HEK293 (cell line): ENCODE measurements around the gene GNB1.

ENCODE experiments used
- CTCF ChIA-PET: fragments of 350-600 bp; formaldehyde crosslinking; extraction: SDS; loops from one replicate; lab custom pipeline; 2021; ENCODE audit warnings: antibody characterized with exemption; lab: Yijun Ruan, JAX
- POLR2A ChIA-PET: fragments of 300-600 bp; formaldehyde crosslinking; extraction: SDS; loops from one replicate; lab custom pipeline; 2020; ENCODE audit warnings: antibody characterized with exemption, inconsistent platforms; lab: Yijun Ruan, JAX
- H3K27ac ChIP-seq: fragments of 200-500 bp; sonication (Bioruptor generic); 2 replicates; pipeline ENCODE4 v1.5.1; 2014; ENCODE audit warnings: low read depth, low read length, control low read depth, inconsistent platforms; ENCODE audit errors: extremely low read depth
- H3K36me3 ChIP-seq, 2 experiments: fragments of 200-500 bp in 1 of 2; sonication (Bioruptor generic) in 1 of 2; 1 replicate in 1 of 2; 2 replicates in 1 of 2; pipeline ENCODE4 v1.5.1; 2014 to 2017; ENCODE audit warnings: inconsistent platforms in 2 of 2, low read length in 2 of 2; ENCODE audit not compliant: control insufficient read depth in 2 of 2, insufficient read depth in 1 of 2
- H3K4me1 ChIP-seq: fragments of 200-500 bp; sonication (Bioruptor generic); 2 replicates; pipeline ENCODE4 v1.5.1; 2014; ENCODE audit warnings: mild to moderate bottlenecking, low read length, inconsistent platforms; ENCODE audit not compliant: control insufficient read depth, insufficient read depth
- H3K4me3 ChIP-seq: 2 replicates; pipeline ENCODE4 v1.5.1; 2011; ENCODE audit warnings: low read depth, mild to moderate bottlenecking, control low read depth, low read length, moderate library complexity
- H3K9me3 ChIP-seq: fragments of 200-500 bp; sonication (Bioruptor generic); 2 replicates; pipeline ENCODE4 v1.5.1; 2014; ENCODE audit warnings: low read depth, low read length, inconsistent platforms; ENCODE audit not compliant: control insufficient read depth, insufficient read depth
- PRDM10 ChIP-seq: fragments of 450-650 bp; formaldehyde crosslinking; IDR thresholded peaks from 2 replicates; pipeline ENCODE4 v1.5.1; 2016; ENCODE audit warnings: missing biosample characterization, missing genetic modification characterization
- PRDM2 ChIP-seq: fragments of 450-650 bp; formaldehyde crosslinking; IDR thresholded peaks from 2 replicates; pipeline ENCODE4 v1.5.1; 2016; ENCODE audit warnings: missing biosample characterization, missing genetic modification characterization, borderline replicate concordance
- ZNF211 ChIP-seq: fragments of 450-650 bp; formaldehyde crosslinking; IDR thresholded peaks from 2 replicates; pipeline ENCODE4 v1.5.1; 2016; ENCODE audit warnings: low read depth, missing biosample characterization, missing genetic modification characterization
- ZNF341 ChIP-seq: fragments of 450-650 bp; formaldehyde crosslinking; IDR thresholded peaks from 2 replicates; pipeline ENCODE4; 2016; ENCODE audit warnings: low read depth, missing biosample characterization, missing genetic modification characterization
- ZNF561 ChIP-seq: fragments of 450-650 bp; IDR thresholded peaks from 2 replicates; pipeline ENCODE4 v1.5.1; 2018; ENCODE audit warnings: missing biosample characterization, missing genetic modification characterization, borderline replicate concordance
- ZNF639 ChIP-seq: fragments of 450-650 bp; formaldehyde crosslinking; IDR thresholded peaks from 2 replicates; pipeline ENCODE4 v1.5.1; 2016; ENCODE audit warnings: missing biosample characterization, missing genetic modification characterization
- ZNF692 ChIP-seq: fragments of 450-650 bp; formaldehyde crosslinking; IDR thresholded peaks from 2 replicates; pipeline ENCODE4 v1.5.1; 2016; ENCODE audit warnings: missing biosample characterization, missing genetic modification characterization
- ZNF76 ChIP-seq: fragments of 450-650 bp; formaldehyde crosslinking; IDR thresholded peaks from 2 replicates; pipeline ENCODE4; 2016; ENCODE audit warnings: low read depth, missing biosample characterization, missing genetic modification characterization, borderline replicate concordance
- TF ChIP-seq, protein P1 (sequence below): fragments of 450-650 bp; formaldehyde crosslinking; IDR thresholded peaks from 2 replicates; pipeline ENCODE4 v1.5.1; 2016; ENCODE audit warnings: missing biosample characterization, missing genetic modification characterization, low read depth
- TF ChIP-seq, protein P2 (sequence below): fragments of 450-650 bp; formaldehyde crosslinking; IDR thresholded peaks from 2 replicates; pipeline ENCODE4 v1.5.1; 2016; ENCODE audit warnings: missing biosample characterization, missing genetic modification characterization

GNB1 gene

DNA sequence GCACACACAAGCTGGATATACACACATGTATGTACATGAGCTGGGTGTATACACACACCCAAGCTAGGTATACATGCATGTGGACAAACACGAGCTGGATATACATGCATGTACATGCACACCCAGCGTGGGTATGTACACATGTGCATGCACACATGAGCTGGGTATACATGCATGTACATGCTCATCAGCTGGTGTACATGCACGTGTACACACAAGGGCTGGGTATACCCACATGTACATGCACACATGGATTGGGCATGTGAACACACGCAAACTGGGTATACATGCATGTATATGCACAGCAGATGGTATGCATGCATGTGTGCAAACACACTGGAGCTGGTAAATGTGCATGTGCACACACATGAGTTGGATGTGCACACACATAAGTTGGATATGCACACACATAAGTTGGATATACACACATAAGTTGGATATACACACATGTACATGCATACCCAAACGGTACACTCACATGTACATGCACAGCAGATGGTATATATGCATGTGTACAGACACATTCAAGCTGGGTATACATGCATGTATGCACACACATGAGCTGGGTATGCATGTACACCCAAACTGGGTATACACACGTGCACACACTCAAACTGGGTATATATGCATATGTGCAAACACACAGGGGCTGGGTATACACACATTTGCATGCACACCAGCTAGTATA, 7.5 kb upstream of the GNB1 start (continued):
- TF ChIP-seq ZNF639 (tag by site-specific recombination), result no peak
- TF ChIP-seq ZNF692 (tag by site-specific recombination), result no peak
- no peak for TF ChIP-seq PRDM2 (tag by site-specific recombination)
- TF ChIP-seq, protein P1, sequence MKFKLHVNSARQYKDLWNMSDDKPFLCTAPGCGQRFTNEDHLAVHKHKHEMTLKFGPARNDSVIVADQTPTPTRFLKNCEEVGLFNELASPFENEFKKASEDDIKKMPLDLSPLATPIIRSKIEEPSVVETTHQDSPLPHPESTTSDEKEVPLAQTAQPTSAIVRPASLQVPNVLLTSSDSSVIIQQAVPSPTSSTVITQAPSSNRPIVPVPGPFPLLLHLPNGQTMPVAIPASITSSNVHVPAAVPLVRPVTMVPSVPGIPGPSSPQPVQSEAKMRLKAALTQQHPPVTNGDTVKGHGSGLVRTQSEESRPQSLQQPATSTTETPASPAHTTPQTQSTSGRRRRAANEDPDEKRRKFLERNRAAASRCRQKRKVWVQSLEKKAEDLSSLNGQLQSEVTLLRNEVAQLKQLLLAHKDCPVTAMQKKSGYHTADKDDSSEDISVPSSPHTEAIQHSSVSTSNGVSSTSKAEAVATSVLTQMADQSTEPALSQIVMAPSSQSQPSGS, result no peak

DNA sequence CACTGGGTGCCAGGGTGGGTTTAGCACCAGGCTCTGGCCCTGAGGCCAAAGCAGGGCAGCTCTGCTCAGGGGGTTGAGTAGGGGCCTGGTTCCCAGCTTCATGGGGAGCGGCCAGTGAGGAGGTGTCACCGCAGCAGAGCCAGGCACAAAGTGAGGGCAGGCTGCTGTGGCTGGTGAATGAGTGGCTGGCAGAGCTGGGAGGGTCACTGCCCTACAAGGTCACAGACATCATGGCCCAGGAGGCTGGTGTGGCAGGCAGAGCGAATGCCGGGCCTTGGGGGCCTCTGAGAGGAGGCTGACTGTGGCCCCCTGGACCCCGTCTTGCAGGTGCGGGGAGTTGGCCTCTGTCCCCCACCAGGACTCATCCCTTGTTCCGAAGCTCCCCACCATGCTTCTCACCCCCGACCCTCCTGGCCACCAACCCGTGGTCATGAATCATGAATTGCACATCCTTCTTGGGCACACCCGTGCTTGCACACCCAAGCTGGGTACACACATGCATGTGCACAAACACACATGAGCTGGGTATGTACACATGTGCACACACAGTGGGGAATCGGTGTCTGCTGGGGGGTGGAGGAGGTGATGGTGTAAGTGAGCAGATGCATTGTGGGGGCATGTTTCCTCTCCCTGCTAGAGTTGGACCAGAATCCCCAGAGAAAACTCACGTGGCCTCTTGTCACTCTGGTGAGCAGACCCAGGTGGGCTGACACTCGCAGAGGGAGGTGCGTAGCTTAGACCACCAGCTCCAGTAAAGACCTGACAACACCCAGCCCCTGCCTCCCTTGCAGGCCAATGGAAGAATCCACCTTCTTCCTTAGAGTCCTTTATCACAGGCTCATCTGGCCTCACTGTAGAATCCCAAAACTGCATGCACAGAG, 4.8 kb upstream of the GNB1 start:
- TF ChIP-seq ZNF561 (tag by site-specific recombination), result no peak
- TF ChIP-seq PRDM10 (tag by site-specific recombination), result 0 out of 2 replicates have a peak, but pooled peaks have one; percentile 10
- peak; percentile 44; the same call in 1 of the 2 replicates for TF ChIP-seq ZNF76 (tag by site-specific recombination)
- TF ChIP-seq ZNF341 (tag by site-specific recombination), result peak; percentile 73; the same call in 1 of the 2 replicates
- TF ChIP-seq, protein P2, sequence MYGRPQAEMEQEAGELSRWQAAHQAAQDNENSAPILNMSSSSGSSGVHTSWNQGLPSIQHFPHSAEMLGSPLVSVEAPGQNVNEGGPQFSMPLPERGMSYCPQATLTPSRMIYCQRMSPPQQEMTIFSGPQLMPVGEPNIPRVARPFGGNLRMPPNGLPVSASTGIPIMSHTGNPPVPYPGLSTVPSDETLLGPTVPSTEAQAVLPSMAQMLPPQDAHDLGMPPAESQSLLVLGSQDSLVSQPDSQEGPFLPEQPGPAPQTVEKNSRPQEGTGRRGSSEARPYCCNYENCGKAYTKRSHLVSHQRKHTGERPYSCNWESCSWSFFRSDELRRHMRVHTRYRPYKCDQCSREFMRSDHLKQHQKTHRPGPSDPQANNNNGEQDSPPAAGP (tag by site-specific recombination), result no peak
- TF ChIP-seq ZNF211, result no peak
- H3K4me3 ChIP-seq, result no peak overlapping the region
- ChIA-PET CTCF (interaction anchor here (0.6 to 1.3 kb wide), 2 partner anchors 10 to 13 kb away, joined by 3 to 4 read pairs; no protein-coding TSS in a partner anchor), POLR2A (interaction anchor here (0.7 to 2.7 kb wide), 4 partner anchors 10 to 20 kb away, joined by 3 to 9 read pairs (median 8); no protein-coding TSS in a partner anchor)
- 0 out of 2 replicates have a peak, but pooled peaks cover 3% of the 10 kb centered on the region for H3K4me1 ChIP-seq
- H3K9me3 ChIP-seq, result no peaks in the 10 kb centered on the region
- H3K36me3 ChIP-seq, result no peaks in the 10 kb centered on the region
- H3K27ac ChIP-seq, result no peak overlapping the region
